Right lobe of liver (tissue), 6 donors: ENCODE data around the gene CCDC170. TPM values are rescaled to one million over a fixed set of nuclear protein-coding genes. Genes with fewer than 3 reads are reported as not detected.

Source experiments
- ATAC-seq, 4 donors: fragments of 200-7000 bp; cut with Tn5 transposase; one replicate each; pipeline ENCODE4 v1.9.1; 2020; ENCODE audit warnings: mild to moderate bottlenecking in 4 of 4, moderate library complexity in 4 of 4
- DNase-seq, 3 donors: peaks; one replicate each; pipeline ENCODE4 v3.0.0-alpha.2; 2020
- H3K27ac ChIP-seq, 3 donors: fragments of 200-600 bp; one replicate each; pipeline ENCODE4 v1.8.0; 2022
- H3K27me3 ChIP-seq, 2 donors: fragments of 200-600 bp; one replicate each; pipeline ENCODE4 v1.8.0; 2022
- H3K36me3 ChIP-seq, 4 donors: fragments of 200-600 bp; sonication (generic) in 1 of 4; one replicate each; pipeline versions ENCODE4 v1.5.1 to v1.8.0; 2017 to 2022; ENCODE audit warnings: control low read depth in 1 of 4
- H3K4me1 ChIP-seq, 4 donors: fragments of 200-600 bp; sonication (generic) in 1 of 4; one replicate each; pipeline versions ENCODE4 v1.5.1 to v1.8.0; 2017 to 2022; ENCODE audit warnings: control low read depth in 1 of 4
- H3K4me3 ChIP-seq, 3 donors: fragments of 200-600 bp; one replicate each; pipeline ENCODE4 v1.8.0; 2022
- H3K9me3 ChIP-seq, 4 donors: fragments of 200-600 bp; sonication (generic) in 1 of 4; one replicate each; pipeline versions ENCODE4 v1.5.1 to v1.8.0; 2017 to 2022; ENCODE audit warnings: control low read depth in 1 of 4
- POLR2A ChIP-seq: fragments of 450-650 bp; IDR thresholded peaks from one replicate; pipeline ENCODE4 v1.6.1; 2017; ENCODE audit warnings: antibody characterized with exemption, mild to moderate bottlenecking
- WGBS: methylation state at CpG from one replicate; pipeline ENCODE4 v1.1.6; 2018; ENCODE audit warnings: low coverage, low lambda C conversion rate; ENCODE audit not compliant: insufficient coverage; ENCODE audit errors: missing lambda C conversion rate; 5-methylcytosine and 5-hydroxymethylcytosine counted together
- intact Hi-C, 2 donors: fragments of 100-400 bp; cut with DNase I; formaldehyde crosslinking; loops; one replicate each; pipeline versions ENCODE4 v1.11.2 to v1.14.1; 2022
- total RNA-seq, 6 experiments: library from RNA; depleted of rRNA in 2 of 6; stranded (reverse); fragments of >200 nt in 2 of 6; fragmentation: NEBNext Ultra II Directional in 3 of 6; extraction: Animal tissue kit (Norgen Biotek cat#: 25700) in 3 of 6; gene quantifications; one replicate each; pipeline versions ENCODE4 v1.1.0 to v1.2.4, GENCODE V29; 2016 to 2023
- TF ChIP-seq, protein P1 (sequence below), 4 donors: fragments of 200-600 bp in 3 of 4; fragments of 450-650 bp in 1 of 4; IDR thresholded peaks; one replicate each; pipeline versions ENCODE4 v1.5.1 to v1.8.0; 2016 to 2022; ENCODE audit warnings: antibody characterized with exemption in 4 of 4, mild to moderate bottlenecking in 2 of 4
- donor health status: DM: no; HTN: yes; CAD: no.
- donor health status: DM: no; HTN: no; CAD: no.
- donor health status: DM: no; HTN: no; CAD: no.
- donor health status: DM: no; HTN: yes; CAD: no.
- donor health status: DM: no; HTN: yes; CAD: no.

CCDC170 gene
- total RNA-seq, 6 experiments from 2014 or later: 0.31 to 0.93 (median 0.55) TPM

DNA sequence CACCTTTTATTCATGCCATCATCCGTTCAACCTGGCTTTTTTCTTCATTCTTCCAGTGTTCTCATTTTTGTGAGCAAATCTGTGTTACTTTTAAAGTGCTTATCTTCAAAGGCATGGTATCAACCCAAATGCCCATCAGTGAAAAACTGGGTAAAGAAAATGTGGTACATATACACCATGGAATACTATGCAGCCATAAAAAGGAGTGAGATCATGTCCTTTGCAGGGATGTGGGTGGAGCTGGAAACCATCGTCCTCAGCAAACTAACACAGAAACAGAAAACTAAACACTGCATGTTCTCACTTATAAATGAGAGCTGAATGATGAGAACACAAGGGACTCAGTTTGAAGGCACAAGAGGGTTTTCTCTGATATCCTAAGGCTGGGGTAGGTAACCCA is 130.3 kb downstream of the CCDC170 start:
- intact Hi-C loops: no loop called here
- 77% methylated on average over 2 of the region's 2 CpGs for WGBS
- no peaks in the 10 kb centered on the region for H3K36me3 ChIP-seq
- ATAC-seq (no peak), DNase-seq (no peak)
- H3K4me1 ChIP-seq: peaks cover 0 to 5% (median 0%) of the 10 kb centered on the region in 4 donors
- TF ChIP-seq POLR2A: no peak
- TF ChIP-seq, protein P1, sequence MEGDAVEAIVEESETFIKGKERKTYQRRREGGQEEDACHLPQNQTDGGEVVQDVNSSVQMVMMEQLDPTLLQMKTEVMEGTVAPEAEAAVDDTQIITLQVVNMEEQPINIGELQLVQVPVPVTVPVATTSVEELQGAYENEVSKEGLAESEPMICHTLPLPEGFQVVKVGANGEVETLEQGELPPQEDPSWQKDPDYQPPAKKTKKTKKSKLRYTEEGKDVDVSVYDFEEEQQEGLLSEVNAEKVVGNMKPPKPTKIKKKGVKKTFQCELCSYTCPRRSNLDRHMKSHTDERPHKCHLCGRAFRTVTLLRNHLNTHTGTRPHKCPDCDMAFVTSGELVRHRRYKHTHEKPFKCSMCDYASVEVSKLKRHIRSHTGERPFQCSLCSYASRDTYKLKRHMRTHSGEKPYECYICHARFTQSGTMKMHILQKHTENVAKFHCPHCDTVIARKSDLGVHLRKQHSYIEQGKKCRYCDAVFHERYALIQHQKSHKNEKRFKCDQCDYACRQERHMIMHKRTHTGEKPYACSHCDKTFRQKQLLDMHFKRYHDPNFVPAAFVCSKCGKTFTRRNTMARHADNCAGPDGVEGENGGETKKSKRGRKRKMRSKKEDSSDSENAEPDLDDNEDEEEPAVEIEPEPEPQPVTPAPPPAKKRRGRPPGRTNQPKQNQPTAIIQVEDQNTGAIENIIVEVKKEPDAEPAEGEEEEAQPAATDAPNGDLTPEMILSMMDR (IDR thresholded peaks at IDR 0.05): no peak
- H3K4me3 ChIP-seq: no peak overlapping the region
- no peak overlapping the region for H3K27ac ChIP-seq
- no peaks in the 10 kb centered on the region for H3K9me3 ChIP-seq
- no peaks in the 10 kb centered on the region for H3K27me3 ChIP-seq

- intact Hi-C loops: no loop called here
- no peak for TF ChIP-seq POLR2A
- TF ChIP-seq, protein P1 (IDR thresholded peaks at IDR 0.05): no peak
- H3K36me3 ChIP-seq: no peaks in the 10 kb centered on the region
These were observed 130.7 kb downstream of the CCDC170 start for GRCh38 chr6:151624481-151624880.

DNA sequence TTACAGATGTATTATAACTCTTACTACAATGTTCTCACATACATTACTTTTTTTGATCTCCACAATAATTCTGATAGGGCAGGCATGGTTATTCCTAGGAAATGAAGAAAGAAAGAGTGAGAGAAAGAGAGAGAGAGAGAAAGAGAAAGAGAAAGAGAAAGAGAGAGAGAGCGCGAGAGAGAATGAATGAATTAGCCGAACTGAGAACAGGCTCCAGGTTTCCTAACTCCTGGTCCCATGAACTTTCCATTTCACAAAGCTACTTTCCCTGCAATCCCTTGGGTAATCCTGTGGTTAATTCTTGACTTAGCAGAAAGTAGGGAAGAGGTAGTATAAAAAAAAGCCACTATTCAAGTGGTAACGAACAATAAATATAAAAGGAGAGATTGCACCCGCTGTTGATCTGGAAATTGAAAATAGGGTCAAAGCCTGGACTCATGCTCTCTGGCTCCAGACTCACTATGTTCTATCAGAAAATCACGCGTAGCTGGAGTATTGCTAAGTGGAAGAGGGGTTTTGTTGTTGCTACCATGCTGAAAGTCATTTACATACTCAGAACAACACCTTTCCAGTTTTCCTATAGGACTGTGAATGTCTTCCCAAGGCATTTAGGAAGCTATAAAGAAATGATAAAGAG is 131.2 kb downstream of the CCDC170 start:
- peak overlapping the region in 1 of 3 donors; percentile 38 for H3K27ac ChIP-seq
- H3K4me1 ChIP-seq: peaks cover 0 to 12% (median 2%) of the 10 kb centered on the region in 4 donors
- no peaks in the 10 kb centered on the region for H3K9me3 ChIP-seq
- H3K4me3 ChIP-seq: no peak overlapping the region
- intact Hi-C loops: no loop called here
- DNase-seq: no peak
- ATAC-seq: peak; percentile 31 to 74 (median 45)
- no peaks in the 10 kb centered on the region for H3K27me3 ChIP-seq
- H3K36me3 ChIP-seq: no peaks in the 10 kb centered on the region
- TF ChIP-seq, protein P1 (IDR thresholded peaks at IDR 0.05): no peak
- TF ChIP-seq POLR2A: no peak
- WGBS: 28% methylated on average over 7 of the region's 7 CpGs

More at GRCh38 chr6:151624481-151624880, 130.7 kb downstream of the CCDC170 start:
- Histone ChIP-seq H3K4me3 (no peak overlapping the region), H3K27me3 (no peaks in the 10 kb centered on the region), H3K27ac (no peak overlapping the region), H3K4me1 (peaks cover 0 to 6% (median 0%) of the 10 kb centered on the region in 4 donors), H3K9me3 (no peaks in the 10 kb centered on the region)
- DNase-seq (no peak), ATAC-seq (peak in 2 of 4 donors; percentile 65 to 72)
- 66% methylated on average over 5 of the region's 5 CpGs for WGBS

DNA sequence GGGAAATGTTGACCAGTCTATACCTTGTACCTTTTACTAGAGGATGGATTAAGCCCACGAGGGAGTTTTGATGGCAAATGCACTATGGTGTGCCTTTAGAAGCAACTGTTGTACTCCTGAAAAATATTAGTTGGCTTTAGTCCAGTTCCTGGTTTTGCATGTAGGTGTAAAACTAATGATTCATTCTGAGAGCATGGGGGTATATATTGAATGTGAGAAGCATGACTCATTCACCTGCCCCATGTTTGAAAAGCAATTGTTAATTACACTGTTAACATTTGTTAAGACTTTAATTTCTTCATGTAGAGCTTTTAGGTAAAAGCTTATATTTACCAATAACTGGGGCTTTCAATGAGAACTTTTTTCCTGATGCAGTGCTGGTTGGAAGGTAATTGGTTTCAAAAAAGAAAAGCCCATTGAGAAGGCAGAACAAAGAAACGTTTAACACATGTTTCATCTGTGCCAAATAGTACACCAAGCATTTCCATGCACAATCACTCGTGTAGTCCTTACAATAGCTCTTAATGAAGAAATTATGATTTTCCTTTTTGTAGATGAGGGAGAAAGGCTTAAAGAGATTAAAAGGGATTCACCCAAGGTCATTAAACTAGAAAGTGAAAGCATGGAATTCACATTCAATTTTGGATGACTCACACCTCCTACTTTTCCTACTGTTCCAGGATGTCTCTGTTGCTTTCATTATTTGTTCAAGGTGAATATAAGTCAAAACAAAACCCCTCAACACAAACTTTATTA is 134.1 kb downstream of the CCDC170 start:
- H3K27ac ChIP-seq: no peak overlapping the region
- intact Hi-C loops: no loop called here

More for the DNA sequence above, 134.1 kb downstream of the CCDC170 start:
- DNase-seq (no peak), ATAC-seq (peak in 3 of 4 donors; percentile 35 to 61 (median 41))
- whole genome bisulfite sequencing: 43% methylated on average over 3 of the region's 3 CpGs
- Histone ChIP-seq H3K36me3 (no peaks in the 10 kb centered on the region), H3K27me3 (no peaks in the 10 kb centered on the region), H3K4me1 (peaks cover 0 to 30% (median 15%) of the 10 kb centered on the region in 4 donors), H3K9me3 (no peaks in the 10 kb centered on the region), H3K4me3 (no peak overlapping the region)
- TF ChIP-seq, protein P1 (IDR thresholded peaks at IDR 0.05): no peak
- no peak for TF ChIP-seq POLR2A
